ENCODE measurements around the gene LEPROT.
"Not testable (repeated sequence)": the region's sequence is repeated elsewhere in the genome, so short reads cannot be mapped to it uniquely, and the experiment has no call there.

LEPROT gene

GRCh38 chr1:65440322-65440900 is 19.9 kb downstream of the LEPROT start:
- no peak for DNase-seq

DNA sequence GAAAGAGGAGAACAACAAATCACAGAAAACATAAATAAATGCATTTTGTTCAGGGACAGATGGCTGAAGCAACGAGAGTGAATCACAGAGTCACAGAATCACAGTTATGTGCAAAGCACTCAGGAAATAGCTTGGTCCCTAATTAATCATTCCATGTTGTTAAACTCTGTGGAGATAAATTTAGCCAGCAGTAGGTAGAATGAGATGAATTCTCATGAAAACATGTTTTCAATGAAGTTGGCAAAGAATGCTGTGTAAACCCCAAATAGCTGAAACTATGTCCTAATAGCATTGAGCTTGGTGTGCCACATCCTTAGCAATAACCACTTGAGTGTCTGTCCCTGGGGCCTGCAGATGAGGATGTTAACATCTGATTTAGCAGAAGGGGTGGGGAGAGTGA is 20.4 kb downstream of the LEPROT start:
- peak; percentile 68 for DNase-seq

DNA sequence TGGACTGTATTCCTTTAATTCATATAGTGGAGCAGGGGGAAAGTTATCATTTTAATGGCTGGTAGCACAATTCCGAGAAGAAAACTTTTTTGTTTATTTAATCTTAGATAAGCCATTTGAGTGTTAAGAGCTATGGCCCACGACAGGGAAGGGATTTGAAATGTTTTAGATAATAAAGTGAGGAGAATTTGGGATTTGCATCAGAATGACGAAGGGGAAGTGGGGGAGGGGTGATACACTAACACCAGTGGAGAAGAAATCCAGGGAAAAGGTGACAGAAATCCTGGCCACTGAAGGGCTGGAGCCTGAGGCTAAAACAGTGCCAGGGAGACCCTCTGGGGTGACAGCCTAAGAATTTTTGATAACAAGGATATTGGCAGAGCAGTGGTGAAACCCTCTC is 21.0 kb downstream of the LEPROT start:
- no peak for DNase-seq

DNA sequence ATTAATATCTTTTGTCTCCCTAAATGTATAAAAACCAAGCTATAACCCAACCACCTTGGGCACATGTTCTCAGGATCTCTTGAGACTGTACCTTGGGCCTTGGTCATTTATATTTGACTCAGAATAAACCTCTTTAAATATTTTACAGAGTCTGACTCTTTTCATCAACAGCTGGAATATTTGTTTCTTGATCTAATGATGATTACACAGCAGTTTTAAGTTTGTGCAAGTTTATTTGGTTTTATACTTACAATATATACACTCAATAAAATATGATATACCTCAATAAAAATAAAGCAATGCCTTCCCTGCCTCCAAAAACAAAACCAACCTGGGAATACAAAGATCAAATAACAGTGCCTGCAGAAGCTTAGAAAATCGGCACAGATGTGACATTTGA is 22.0 kb downstream of the LEPROT start:
- DNase-seq: no peak

GRCh38 chr1:65443647-65444046 is 23.2 kb downstream of the LEPROT start:
- no peak for DNase-seq

- no peak for DNase-seq
Observed at GRCh38 chr1:65444128-65444640, 23.7 kb downstream of the LEPROT start.

- no peak for DNase-seq
Observed at GRCh38 chr1:65445837-65446236, 25.4 kb downstream of the LEPROT start.

DNA sequence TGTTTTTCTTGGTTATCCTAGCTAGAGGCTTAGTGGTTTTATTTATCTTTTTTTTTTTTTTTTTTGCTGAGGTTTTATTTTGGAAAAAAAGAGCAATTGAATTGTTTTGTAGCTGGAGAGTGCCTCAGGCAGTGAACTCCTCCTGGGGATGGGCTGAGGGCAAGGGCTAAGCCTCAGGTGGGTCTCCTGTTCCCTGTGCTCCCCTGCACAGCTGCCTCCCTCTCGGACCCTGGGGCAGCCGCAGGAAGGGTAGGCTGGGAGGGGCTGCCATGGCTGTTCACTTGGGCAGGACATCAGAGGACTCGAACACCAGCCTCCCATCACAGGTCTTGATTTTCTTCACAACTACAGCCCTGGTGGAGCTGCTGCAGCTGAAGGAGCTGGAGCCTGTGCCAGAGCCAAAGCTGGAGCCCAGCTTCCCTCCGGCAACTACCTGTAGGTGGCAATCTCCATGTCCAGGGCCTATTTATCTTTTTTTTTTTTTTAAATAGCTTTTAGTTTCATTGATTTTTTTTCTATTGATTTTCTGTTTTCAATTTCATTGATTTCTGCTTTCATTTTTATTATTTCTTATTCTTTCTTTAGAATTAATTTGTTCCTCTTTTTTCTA is 28.9 kb downstream of the LEPROT start:
- DNase-seq: no peak

- not testable (repeated sequence) for DNase-seq
Observed at GRCh38 chr1:65455678-65456077, 35.2 kb downstream of the LEPROT start.

DNA sequence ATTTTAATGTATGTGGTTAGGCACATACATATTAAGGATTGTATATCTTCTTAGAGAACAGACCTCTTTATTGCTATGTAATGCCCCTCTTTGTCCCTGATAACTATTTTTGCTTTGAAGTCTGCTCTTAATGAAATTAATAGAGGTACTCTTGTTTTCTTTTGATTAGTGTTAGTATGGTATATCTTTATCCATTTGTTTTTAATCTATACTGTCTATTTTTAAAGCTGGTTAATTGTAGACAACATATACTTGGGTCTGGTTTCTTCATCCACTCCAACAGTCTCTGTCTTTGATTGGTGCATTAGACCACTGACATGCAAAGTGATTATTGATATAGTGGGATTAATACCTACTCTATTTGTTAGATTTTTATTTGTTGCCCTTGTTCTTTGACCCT is 36.0 kb downstream of the LEPROT start:
- DNase-seq: no peak

DNA sequence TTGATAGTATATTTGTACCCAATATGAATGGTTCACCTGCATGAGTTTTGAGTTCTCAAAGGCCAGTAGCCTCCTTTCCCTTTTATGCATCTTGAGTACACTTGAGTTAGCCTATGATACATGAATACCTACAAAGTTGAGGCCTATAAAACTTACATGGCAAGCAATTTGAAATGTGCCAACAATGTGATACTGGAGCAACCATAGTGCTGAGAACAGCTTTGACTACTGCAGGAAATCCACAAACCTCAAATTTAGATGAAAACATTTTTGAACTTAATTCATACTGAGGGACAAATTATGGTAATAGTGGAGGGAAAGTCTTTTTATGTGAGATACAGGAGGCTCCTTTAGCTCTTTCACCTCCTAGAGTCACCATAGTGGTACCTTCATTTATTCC is 37.4 kb downstream of the LEPROT start:
- DNase-seq: no peak

GRCh38 chr1:65458730-65459396 is 38.4 kb downstream of the LEPROT start:
- DNase-seq: no peak

GRCh38 chr1:65459397-65459768 is 38.9 kb downstream of the LEPROT start:
- DNase-seq: peak; percentile 17

DNA sequence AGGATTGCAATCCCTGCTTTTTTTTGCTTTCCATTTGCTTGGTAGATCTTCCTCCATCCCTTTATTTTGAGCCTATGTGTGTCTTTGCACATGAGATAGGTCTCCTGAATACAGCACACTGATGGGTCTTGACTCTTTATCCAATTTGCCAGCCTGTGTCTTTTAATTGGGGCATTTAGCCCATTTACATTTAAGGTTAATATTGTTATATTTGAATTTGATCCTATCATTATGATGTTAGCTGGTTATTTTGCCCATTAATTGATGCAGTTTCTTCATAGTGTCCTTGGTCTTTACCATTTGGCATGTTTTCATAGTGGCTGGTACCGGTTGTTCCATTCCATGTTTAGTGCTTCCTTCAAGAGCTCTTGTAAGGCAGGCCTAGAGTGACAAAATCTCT is 45.4 kb downstream of the LEPROT start:
- DNase-seq: not testable (repeated sequence)

GRCh38 chr1:65467536-65467935 is 47.1 kb downstream of the LEPROT start:
- no peak for DNase-seq

- no peak for DNase-seq
Observed at GRCh38 chr1:65469126-65469888, 48.8 kb downstream of the LEPROT start.

DNA sequence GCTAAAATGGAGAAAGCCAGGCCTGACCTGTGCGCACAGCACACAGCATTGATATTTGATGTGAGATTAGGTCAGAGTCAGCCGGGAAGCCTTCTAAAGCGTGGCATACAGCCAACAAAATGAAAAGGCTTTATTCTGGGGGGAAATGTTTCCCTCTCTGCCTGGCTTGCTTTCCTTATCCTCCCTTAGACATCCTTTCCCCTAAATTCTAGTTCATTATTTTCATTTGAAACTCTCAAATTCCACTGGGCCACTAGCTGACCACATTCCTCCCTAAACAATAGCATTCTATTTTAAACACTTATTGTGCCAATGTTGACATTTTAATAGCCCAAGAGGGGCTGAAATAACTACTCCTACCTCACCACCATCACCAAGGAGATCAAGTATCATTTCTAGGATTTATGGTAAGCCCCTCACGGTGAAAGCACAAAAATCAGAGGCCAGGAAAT is 49.4 kb downstream of the LEPROT start:
- DNase-seq: peak; percentile 50

DNA sequence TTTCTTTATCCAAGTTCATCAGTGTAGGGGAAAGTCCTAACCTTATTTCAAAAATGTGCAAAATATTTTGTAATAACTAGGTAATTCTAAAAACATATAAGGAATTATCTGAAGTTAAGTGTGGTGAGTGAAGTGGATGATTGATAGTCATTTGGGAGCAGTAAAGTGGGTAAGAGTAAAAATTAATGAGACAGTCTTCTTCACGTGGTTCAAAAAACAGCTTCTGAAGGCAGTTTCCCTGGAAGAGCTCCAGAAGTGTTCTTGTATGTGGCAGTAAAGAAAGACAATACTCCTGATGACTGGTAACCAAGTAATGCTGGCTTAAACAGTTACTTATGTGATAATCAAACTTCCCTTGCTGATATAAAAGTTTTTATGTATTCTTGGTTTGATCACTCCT is 50.3 kb downstream of the LEPROT start:
- DNase-seq: peak; percentile 75

DNA sequence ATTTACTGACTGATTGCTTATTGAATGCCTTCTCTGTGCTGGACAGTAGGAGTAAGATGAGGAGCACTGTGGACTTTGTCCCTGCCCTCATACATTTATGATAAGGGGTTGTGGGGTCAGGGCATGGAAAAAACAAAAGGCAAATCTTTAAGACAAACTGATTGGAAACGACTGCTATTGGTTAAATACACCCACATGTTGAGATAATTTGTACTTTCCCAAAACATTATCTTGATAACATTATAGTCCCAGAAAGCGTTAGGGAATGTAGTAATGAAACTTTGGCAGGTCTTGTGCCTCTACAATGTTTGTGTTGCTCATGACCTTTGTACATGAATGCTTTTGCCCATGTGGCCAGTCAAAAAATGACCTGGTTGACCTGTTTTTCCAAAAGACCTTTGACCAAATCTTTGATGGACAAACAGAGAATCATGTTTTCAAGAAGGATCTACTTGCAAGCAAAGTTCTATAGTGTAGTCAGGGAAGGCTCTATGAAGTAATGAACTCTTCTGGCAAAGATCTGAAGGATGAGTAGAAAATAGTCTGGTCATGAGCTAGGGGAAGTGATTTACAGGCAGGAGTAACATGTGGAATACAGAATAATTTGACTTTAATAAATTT is 50.9 kb downstream of the LEPROT start:
- DNase-seq: no peak

DNA sequence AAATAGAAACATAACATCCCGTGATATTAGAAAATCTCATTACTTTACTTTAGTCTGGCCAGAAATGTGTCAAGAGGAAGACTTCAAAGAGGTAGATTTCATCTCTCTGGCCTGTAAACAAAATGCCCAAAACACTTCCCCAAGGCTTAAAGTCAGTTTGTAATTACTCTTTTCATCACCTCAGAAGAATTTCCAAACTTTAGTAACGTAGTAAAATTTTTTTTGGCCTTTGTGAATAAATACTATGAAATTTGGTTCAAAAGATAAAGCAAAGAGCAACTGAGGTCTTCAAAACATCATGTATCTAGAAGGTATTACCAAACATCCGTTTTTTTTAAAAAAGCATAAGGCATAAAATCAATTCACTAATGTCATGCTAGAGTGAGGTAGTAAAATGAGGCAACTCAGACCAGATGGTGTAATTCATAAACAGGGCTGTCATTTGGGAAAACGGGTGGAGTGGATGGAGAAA is 51.4 kb downstream of the LEPROT start:
- DNase-seq: no peak

DNA sequence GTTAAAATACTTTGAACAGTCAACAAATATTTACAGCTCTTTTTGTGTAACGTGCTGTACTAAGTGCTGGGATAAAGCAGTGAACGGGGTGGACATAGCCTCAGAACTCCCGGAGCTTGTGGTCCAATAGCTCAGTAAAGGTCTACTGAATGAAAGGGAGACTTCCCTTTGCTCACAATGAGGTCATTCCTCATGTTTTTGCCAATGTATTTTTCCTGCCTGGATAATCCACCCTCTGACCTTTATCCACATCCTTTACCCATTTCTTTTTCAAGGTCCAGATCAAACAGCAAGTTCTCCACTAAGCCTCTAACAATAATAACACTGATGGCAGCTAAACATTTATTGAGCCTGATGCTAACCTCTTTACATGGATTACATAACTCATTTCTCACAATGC is 55.9 kb downstream of the LEPROT start:
- no peak for DNase-seq
